Sigmoid colon (tissue), 4 donors: ENCODE measurements around the gene LIMD2.

Source experiments
- POLR2A ChIP-seq, 2 donors: fragments of 450-650 bp; IDR thresholded peaks; one replicate each; pipeline ENCODE4 v1.6.1; 2016; ENCODE audit warnings: antibody characterized with exemption in 2 of 2, mild to moderate bottlenecking in 2 of 2, moderate library complexity in 2 of 2
- POLR2AphosphoS5 ChIP-seq, 4 donors: sonication (generic); formaldehyde crosslinking; IDR thresholded peaks; one replicate each; pipeline ENCODE4 v1.6.1; 2017; ENCODE audit warnings: antibody characterized with exemption in 4 of 4
- TF ChIP-seq, protein P1 (sequence below), 4 experiments: fragments of 450-650 bp in 3 of 4; fragments of 200-600 bp in 1 of 4; IDR thresholded peaks; one replicate each; pipeline ENCODE4 v1.5.1; 2016 to 2019; ENCODE audit warnings: antibody characterized with exemption in 4 of 4, mild to moderate bottlenecking in 3 of 4, moderate library complexity in 2 of 4

DNA sequence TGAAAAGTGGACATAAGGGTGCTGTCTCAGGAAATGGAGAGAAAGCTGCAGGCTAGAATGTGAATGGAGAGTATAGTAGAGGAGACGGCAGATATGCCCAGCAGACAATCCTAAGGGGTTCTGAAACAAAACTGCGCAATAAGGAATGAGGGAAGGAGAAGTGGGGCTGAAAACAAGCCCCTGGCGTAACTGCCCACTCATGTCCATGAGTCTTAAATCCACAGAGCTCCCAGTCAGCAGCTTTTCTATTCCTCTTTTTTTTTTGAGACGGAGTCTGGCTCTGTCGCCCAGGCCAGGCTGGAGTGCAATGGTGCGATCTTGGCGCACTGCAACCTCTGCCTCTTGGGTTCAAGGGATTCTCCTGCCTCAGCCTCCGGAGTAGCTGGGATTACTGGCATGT, 35.8 kb upstream of the LIMD2 start:
- TF ChIP-seq, protein P1, sequence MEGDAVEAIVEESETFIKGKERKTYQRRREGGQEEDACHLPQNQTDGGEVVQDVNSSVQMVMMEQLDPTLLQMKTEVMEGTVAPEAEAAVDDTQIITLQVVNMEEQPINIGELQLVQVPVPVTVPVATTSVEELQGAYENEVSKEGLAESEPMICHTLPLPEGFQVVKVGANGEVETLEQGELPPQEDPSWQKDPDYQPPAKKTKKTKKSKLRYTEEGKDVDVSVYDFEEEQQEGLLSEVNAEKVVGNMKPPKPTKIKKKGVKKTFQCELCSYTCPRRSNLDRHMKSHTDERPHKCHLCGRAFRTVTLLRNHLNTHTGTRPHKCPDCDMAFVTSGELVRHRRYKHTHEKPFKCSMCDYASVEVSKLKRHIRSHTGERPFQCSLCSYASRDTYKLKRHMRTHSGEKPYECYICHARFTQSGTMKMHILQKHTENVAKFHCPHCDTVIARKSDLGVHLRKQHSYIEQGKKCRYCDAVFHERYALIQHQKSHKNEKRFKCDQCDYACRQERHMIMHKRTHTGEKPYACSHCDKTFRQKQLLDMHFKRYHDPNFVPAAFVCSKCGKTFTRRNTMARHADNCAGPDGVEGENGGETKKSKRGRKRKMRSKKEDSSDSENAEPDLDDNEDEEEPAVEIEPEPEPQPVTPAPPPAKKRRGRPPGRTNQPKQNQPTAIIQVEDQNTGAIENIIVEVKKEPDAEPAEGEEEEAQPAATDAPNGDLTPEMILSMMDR (IDR thresholded peaks at IDR 0.05): no peak
- no peak for TF ChIP-seq POLR2A (IDR thresholded peaks at IDR 0.05)
- TF ChIP-seq POLR2AphosphoS5 (IDR thresholded peaks at IDR 0.05): no peak
